Kidney glomerular epithelial cell (primary cell): ENCODE measurements around the gene ST3GAL2.
A peak's percentile ranks its signal among the peaks of the same experiment; 100 is the strongest.

ENCODE experiments used
- DNase-seq: peaks from one replicate; lab custom pipeline; 2025; lab: John Stamatoyannopoulos, UW

ST3GAL2 gene, protein sequence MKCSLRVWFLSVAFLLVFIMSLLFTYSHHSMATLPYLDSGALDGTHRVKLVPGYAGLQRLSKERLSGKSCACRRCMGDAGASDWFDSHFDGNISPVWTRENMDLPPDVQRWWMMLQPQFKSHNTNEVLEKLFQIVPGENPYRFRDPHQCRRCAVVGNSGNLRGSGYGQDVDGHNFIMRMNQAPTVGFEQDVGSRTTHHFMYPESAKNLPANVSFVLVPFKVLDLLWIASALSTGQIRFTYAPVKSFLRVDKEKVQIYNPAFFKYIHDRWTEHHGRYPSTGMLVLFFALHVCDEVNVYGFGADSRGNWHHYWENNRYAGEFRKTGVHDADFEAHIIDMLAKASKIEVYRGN

DNA sequence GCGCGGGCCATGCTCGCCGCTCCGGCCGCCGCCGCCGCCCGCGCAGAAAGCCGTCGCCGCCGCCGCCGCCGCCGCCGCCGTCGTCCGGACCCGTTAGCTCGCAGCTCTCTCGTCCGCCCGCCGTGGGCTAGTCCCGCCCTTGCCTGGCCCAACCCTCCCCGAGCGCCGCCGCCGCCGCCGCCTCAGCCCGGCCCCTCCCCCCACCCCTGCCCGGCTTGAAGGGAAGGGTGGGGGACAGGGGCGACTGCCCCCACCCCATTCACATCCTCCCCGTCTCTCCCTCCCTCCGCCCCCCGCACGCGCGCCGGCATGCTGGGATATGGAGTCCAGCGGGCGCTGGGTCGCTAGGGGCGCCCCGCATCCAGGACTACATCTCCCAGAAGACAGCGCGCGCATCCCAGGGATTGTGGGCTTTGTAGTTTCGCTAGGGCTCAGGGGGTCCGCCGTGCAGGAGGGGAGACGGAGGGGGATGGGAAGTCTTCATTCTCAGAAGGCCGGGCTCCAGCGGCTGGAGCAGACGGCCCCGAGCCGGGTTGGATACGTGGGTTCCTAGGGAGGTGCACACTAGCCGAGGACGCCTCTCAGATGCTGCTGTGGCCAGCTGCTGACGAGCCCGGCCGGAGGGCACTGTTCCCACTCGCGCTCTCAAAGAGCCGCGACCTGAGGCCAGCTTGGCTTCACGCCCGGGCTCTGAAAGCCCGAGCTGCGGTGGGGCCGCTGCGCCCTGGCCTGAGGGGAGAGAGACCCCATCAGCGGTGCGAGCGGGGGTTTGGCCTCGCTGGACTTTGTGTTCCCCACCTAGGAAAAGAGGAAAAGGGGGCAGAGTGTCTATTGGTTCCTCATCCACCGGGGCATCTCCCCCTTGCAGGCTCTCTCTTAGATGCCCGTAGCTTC is at the start of gene ST3GAL2:
Gene ST3GAL2 (minus strand): TSS at position 132 of the 894 bp plus-strand sequence. CDS start 40,570 bp downstream, outside the sequence.
- DNase-seq: peak; percentile 83

DNA sequence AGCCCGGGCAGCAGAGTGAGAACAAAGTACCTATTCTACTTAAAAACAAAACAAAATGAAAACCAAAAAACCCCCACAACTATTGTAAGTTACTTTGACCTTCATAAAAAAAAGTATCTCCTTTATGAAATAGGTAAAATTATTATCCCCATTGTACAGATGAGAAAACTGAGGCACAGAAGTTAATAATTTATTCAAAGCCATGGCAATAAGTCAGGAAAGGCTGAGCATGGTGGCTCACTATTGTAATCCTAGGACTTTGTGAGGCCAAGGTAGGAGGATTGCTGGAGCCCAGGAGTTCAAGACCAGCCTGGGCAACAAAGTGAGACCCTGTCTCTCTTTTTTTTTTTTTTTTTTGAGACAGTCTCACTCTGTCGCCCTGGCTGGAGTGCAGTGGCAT is 46.0 kb upstream of the ST3GAL2 start:
- no peak for DNase-seq

DNA sequence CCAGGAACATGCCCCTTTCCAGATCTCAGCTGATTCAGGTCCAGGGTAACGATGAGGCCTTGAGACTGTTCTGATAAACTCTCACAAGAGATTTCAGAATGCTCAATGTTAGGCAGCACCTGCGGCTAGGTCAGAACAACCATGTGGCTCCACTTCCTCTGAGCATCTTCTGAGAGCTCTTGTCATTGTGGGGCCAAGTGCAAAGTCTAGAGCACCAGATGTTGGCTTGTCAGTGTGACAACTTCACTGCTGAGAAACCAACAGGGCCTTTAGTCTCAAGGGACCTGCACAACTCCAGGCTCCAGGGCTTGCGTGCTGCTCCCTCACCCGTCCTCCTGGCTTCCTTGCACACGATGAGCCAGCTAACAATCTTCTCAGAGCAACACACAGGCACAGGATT is 44.5 kb upstream of the ST3GAL2 start:
- DNase-seq: no peak

DNA sequence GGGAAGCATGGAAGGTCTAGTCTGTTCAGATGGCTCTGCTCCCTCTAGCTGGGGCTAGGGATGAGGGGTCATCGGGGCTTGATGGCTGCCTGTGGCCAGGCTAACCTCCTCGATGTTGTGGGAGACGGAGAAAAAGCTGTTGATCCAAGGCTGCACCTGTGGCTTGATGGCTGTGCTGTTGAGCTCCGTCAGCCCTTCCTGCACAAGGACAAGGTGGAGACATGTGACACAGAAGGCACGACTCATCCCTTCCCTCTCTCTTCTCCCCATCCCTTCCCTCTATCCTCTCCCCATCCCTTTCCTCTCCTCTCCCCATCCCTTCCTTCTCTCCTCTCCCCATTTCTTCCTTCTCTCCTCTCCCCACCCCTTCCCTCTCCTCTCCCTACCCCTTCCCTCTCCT is 43.7 kb upstream of the ST3GAL2 start:
- DNase-seq: no peak

DNA sequence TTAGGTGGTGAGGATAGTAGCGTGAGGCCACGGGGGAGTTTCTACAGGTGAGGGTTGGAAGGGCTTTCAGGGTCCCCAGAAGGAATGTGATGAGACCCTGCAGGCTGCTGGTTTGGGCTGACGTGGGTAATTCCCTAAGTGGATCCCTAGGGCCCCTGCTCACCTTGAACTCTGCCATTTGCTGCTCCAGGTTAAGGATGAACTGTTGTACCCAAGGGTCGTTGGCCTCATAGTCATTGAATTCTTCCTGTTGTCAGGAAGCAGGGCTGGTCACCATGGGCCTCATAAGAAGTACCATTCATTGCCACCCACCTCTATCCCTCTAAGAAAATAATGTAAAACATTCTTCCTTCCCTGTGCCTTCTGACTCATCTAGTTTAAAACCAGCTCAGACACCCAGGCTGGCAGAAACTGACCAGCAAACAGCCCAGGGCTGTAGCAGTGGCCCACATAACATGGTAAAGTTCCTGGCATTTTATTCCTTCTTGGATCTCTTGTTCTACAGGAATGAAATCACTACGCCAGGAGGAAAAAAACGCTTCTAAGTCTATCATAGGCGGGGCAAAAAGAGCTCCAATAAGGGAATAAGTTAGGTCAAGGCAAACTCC is 43.1 kb upstream of the ST3GAL2 start:
- peak; percentile 34 for DNase-seq

DNA sequence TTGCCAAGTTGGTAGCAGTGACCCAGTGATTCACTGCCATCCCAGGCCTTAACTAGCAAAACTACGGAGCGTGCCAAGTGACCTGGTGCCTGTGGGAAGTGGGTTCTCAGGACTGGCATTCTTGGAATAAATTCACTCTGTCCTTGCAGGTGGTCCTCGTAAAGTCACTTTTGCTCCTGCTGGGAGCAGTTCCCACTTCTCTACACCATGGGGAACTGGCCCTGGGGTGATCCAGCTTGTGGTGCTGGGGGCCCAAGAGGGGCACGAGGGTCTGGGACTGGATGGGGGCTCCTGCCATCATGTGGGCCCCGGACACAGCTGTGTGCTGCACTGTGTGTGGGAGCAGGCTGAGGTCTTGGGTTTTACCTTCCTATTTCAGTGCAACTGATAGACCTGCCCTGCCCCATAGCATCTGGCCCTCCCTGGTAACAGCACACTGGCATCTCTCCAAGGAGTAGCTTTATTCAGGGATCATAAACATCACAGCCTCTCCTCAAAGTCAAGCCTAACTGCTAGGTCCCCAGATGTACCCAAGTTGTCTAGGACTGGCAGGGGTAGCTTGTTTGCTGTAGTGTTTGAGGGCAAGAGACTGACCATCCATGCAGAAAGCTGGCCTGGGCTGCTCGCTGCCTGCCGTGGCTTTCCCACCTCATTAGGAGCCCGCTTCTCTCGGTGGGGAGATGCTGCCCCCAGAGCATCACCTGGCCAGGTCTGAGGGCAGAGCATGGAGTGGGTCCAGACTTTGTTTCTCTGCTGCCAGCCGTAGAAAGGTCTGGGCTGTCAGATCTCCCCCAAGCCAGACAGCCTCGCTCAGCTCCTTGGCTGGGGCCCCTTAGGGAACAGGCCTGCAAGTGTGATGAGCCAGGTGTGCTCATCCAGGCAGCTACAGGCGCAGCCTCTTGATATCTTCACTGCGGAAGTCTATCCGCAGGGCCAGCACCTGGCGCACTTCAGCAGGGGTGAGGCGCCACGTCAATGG is 41.5 kb upstream of the ST3GAL2 start:
- no peak for DNase-seq

DNA sequence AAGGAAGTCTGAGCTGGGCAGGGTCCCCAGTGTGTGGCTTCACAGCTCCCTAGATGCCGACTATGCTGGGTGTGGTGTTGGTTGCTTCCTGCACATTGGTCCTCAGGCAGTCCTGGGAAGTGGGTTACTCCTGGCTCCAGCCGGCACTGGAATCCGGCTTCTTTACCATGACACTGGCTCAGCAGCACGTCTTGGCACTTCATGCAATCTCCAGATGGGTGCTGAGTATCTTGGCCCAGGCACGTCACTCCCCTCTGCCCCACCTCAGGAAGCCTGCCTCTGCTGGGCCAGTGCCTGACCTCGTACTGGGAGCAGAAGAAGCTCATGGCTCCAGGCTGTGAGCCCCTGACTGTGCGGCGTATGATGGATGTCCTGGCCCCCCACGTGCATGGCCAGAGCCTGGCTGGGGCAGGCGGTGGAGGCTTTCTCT is 40.0 kb upstream of the ST3GAL2 start:
- no peak for DNase-seq

DNA sequence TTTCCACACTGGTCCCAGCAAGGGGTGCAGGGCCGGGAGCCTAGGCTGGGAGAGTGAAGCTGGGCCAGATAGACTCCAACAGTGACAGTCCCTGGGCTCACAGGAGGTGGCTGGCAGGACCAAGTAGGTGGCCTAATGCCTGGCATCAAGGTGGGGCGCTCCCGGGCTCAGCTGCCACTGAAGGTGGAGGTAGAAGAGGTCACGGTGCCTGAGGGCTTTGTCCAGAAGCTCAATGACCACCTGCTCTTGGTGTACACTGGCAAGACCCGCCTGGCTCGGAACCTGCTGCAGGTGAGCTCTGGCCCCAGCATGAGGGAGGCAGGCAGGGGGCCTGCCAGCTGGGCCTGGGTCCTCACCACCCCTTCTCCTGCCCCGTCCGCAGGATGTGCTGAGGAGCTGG is 39.3 kb upstream of the ST3GAL2 start:
- no peak for DNase-seq

DNA sequence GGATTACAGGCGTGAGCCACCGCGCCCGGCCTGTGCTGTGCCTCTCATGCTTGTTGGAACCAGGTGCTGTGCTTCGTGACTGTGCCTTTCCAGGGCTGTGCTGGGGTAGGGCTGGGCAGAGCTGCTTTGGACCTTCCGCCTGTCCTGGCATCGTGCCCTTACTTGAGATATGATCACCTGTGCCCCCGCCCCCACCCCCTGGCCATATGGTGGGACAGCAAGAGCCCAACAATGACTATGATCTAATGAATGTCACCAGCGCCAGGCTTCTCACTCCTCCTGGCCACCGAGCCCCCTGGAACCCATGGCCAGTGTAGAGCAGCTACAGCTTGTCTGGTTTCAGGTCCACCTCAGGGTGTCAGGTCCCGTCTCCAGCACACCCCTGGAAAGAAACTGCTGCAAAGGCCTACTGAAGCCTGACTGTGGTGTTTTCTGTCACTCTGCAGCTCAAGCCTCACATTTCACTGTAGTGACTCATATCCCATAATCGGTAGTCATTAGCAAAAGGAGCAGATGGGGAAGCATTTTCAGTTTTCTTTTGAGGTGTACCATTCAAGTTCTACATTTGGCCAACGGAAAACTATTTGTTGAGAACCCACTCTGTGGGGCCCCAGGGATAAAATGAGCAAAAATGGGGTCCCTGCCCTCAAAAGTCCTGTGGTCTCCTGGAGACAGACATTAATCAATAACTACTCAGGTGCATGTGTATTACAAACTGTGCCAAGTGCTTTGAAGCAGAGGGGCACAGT is 37.5 kb upstream of the ST3GAL2 start:
- DNase-seq: peak; percentile 76

DNA sequence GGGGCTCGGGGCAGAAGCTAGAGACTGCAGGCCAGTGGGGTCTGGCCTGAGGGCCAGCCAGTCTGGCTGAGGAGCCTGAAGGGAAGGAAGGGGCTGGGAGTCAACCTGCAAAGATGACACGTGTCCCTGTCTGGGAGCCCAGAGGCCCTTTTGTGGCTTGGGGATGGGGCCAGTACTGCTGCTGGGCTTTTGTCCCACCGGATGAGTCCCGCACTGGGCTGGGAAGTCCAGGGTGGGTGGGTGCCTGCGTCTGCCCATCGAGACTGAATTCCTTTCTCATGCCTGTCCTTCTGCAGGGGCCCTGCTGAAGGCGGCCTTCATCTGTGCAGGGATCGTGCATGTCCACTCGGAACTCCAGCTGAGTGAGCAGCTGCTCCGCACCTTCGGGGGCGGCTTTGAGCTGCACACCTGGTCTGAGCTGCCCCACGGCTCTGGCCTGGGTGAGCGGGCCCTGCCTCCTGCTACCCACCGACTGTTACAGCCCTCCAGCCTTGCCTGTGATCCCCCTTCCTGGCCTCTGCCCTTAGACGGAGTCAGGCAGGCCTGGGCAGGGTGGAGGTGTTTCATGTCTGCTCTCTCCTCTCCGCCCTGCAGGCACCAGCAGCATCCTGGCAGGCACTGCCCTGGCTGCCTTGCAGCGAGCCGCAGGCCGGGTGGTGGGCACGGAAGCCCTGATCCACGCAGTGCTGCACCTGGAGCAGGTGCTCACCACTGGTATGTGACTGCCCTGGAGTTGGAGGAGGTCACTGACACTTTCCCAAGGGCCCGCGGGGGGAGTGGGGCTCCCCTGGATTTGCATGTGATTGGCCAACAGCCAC is 36.4 kb upstream of the ST3GAL2 start:
- no peak for DNase-seq

DNA sequence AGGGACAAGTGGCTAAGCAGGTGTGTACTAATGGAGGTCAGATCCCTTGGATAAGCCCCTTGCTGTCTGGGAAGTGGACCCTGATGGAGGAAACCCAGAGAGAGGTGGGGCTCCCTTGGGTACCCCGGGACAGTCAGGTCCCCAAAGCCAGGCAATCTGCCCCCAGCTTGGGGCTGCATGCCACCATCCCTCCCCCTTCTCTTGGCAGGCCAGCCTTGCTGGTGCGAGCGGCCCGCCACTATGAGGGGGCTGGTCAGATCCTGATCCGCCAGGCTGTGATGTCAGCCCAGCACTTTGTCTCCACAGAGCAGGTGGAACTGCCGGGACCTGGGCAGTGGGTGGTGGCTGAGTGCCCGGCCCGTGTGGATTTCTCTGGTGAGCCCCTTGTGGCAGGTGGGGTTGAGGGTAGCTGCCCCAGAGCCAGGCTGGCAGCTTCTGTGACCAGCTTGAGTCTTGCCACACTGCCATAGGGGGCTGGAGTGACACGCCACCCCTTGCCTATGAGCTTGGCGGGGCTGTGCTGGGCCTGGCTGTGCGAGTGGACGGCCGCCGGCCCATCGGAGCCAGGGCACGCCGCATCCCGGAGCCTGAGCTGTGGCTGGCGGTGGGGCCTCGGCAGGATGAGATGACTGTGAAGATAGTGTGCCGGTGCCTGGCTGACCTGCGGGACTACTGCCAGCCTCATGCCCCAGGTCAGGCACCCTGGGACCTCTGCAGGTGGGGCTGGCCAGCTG is 35.6 kb upstream of the ST3GAL2 start:
- DNase-seq: no peak

DNA sequence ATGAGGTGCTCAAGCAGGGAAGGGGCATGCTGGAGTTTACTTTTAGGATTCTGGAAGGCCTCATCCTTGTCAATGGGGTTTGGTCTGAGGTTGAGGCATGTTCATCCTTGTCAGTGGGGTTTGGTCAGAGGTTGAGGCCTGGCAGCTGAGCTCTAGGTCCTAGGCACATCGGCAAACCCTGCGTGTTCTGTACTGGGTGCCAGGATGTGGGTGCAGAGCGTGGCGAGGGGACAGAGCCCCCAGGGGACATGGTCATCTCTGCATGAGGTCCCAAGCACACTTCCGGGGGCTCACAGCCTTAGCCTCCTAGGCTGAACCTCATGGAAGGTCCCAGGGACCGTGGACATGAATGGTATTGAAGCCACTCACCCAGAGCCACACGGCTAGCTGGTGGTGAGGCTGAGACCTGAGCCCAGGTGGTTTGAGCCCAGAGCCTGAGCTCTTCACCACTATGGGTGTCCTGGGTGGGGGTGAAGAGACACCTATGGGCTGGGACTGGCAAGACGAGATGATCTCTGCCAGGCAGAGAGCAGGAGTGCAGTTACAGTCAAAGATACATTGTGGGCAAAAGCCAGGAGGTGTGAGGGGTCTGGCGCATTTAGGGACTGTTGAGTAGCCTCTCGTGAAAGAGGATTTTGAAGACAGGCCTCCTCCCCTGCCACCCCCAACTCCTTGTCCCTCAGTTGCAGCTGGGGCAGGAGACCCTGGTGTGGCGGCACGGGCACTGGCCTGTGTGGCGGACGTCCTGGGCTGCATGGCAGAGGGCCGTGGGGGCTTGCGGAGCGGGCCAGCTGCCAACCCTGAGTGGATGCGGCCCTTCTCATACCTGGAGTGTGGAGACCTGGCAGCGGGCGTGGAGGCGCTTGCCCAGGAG is 34.8 kb upstream of the ST3GAL2 start:
- no peak for DNase-seq

DNA sequence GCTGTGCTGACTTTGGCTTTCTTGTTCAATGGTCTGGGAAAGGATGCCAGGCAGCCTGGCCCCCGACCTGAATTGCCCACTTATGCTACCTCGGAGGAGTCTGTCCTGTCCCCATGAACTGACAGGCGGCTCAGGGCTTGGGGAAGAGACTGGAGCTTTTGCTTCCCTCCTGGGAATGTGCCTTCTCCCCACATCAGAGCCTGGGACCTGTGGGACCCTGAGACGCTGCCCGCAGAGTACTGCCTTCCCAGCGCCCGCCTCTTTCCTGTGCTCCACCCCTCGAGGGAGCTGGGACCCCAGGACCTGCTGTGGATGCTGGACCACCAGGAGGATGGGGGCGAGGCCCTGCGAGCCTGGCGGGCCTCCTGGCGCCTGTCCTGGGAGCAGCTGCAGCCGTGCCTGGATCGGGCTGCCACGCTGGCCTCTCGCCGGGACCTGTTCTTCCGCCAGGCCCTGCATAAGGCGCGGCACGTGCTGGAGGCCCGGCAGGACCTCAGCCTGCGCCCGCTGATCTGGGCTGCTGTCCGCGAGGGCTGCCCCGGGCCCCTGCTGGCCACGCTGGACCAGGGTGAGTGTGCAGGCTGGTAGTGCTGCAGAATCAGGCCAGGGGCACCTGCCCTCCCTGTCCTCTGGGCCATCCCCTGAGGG is 34.0 kb upstream of the ST3GAL2 start:
- no peak for DNase-seq

DNA sequence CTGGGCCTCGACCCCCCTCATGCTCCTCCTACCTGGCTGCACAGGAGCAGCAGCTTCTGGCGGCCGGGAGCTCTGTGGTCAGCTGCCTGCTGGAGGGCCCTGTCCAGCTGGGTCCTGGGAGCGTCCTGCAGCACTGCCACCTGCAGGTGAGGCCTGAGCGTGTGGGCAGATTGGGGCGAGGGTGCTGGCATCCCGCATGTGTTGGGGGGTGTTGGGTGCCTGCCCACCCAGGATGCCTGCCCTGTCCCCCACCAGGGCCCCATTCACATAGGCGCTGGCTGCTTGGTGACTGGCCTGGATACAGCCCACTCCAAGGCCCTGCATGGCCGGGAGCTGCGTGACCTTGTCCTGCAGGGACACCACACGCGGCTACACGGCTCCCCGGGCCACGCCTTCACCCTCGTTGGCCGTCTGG is 32.0 kb upstream of the ST3GAL2 start:
- DNase-seq: peak; percentile 15

DNA sequence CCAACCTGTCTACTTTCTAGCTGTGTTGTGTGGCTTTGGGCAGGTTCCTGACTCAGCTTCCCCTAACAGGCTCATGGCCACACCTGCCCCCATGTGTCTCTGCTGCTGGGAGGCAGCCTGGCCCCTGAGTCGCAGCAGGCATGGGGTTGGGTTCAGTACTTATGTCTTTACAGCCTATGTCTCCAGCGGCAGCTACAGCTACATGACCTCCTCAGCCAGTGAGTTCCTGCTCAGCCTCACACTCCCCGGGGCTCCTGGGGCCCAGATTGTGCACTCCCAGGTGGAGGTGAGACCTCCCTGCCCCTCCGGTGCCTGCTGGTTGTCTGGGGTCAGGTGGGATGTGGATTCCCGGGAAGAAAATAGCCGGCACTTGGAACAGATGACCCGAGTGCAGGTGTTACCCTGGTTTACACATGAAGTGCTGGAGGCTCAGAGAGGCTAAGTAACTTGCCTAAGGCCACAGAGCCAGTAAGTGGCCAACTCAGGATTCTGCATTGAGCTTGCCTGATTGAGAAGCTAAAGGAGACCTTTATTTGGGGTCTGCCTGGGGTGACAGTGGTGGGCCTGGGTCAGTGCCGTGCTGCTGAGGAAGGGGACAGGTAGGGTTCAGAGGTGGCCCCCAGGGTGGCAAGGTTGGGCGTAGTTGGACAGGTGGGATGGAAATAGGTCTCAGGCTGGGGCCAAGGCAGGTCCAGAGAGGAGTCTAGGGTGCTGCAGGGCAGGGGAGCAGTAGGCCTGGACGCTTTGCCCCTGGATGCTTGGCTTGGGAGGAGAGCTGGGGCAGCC is 31.4 kb upstream of the ST3GAL2 start:
- DNase-seq: no peak

DNA sequence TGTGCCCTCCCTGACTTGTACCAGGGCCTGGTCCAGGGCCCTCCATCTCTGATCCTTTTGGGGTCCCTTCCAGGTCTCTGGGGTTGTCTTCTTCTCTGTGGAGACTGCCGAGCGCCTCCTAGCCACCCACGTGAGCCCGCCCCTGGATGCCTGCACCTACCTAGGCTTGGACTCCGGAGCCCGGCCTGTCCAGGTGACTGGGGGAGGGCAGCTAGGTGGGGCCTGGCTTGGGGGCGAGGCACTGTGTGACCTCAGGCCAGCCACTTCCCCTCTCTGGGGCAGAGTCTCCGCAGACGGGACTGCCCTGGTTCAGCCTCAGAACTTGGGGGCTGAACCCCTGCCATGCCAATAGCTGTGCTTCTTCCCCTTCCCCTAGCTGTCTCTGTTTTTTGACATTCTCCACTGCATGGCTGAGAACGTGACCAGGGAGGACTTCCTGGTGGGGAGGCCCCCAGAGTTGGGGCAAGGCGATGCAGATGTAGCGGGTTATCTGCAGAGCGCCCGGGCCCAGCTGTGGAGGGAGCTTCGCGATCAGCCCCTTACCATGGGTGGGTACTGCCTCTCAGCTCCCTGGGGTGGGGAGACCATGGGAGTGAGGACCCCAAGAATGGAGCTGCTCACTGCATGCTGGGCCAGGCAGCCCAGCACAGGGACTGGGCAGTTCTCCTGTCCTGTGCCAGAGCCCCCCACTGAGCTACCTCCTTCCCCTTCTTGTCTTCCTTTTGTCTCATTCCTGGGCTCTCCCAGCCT is 30.1 kb upstream of the ST3GAL2 start:
- DNase-seq: no peak
